ENCODE data around the gene KSR2. TPM values are rescaled to one million over a fixed set of nuclear protein-coding genes. Genes with fewer than 3 reads are reported as not detected.
A peak's percentile ranks its signal among the peaks of the same experiment; 100 is the strongest.
"Not testable (repeated sequence)": the region's sequence is repeated elsewhere in the genome, so short reads cannot be mapped to it uniquely, and the experiment has no call there.

Gene KSR2
- total RNA-seq, 1 experiment from 2014 or later: 0.02 TPM

DNA sequence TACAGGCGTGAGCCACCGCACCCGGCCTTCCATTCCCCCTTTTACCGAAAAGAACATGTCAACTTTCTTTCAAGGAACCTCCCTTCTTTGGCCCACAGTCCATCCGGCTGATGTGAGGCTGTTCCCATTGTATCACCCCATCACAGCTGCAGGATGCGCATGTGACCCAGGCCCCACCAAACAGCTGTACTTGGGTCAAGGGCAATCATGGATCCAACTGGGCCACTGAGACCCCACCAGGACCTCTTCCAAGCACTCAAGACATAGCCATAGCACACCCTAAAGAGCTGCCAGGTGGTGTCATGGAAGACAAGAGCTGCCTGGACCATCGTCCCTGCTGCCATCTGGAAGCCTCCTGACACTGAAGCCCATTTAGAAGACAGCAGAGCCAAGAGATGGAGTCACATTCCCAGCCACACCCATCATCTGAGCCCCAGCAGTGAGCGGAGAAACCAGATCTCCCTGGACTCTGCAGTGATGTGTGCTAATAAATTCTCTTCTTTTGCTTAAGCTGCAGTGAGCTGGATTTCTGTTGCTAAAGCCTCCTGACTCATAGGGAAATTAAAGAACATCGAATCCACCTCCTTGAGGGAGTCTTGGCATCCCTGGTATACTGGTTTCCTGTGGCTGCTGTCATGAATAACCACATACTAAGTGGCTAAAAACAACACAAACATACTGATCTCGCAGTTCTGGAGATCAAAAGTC is 105.6 kb downstream of the KSR2 start:
- Mint-ChIP-seq H3K36me3 (ENCODE audit: insufficient read depth, unreplicated experiment) (no peaks in the 10 kb centered on the region), H3K27ac (ENCODE audit: low read depth, unreplicated experiment) (no peak overlapping the region), H3K27me3 (ENCODE audit: insufficient read depth, unreplicated experiment) (no peaks in the 10 kb centered on the region), H3K9me3 (ENCODE audit: unreplicated experiment) (no peaks in the 10 kb centered on the region), H3K4me1 (ENCODE audit: insufficient read depth, unreplicated experiment) (no peaks in the 10 kb centered on the region), H3K4me3 (ENCODE audit: unreplicated experiment) (no peak overlapping the region)
- intact Hi-C loops (cut with micrococcal nuclease): no loop called here
- POLR2A ChIA-PET: no interaction called here
- no TSS peak for BruUV-seq (replicated peaks)
- TF ChIP-seq, protein P1, sequence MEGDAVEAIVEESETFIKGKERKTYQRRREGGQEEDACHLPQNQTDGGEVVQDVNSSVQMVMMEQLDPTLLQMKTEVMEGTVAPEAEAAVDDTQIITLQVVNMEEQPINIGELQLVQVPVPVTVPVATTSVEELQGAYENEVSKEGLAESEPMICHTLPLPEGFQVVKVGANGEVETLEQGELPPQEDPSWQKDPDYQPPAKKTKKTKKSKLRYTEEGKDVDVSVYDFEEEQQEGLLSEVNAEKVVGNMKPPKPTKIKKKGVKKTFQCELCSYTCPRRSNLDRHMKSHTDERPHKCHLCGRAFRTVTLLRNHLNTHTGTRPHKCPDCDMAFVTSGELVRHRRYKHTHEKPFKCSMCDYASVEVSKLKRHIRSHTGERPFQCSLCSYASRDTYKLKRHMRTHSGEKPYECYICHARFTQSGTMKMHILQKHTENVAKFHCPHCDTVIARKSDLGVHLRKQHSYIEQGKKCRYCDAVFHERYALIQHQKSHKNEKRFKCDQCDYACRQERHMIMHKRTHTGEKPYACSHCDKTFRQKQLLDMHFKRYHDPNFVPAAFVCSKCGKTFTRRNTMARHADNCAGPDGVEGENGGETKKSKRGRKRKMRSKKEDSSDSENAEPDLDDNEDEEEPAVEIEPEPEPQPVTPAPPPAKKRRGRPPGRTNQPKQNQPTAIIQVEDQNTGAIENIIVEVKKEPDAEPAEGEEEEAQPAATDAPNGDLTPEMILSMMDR (IDR thresholded peaks at IDR 0.05; ENCODE audit: unreplicated experiment): no peak
- CTCF ChIA-PET: interaction anchor here (0.6 to 2.7 kb wide), 3 partner anchors 11 to 14 kb away, joined by 3 to 12 read pairs (median 4); no protein-coding TSS in a partner anchor
- peak; percentile 67 for DNase-seq (ENCODE audit: unreplicated experiment)

DNA sequence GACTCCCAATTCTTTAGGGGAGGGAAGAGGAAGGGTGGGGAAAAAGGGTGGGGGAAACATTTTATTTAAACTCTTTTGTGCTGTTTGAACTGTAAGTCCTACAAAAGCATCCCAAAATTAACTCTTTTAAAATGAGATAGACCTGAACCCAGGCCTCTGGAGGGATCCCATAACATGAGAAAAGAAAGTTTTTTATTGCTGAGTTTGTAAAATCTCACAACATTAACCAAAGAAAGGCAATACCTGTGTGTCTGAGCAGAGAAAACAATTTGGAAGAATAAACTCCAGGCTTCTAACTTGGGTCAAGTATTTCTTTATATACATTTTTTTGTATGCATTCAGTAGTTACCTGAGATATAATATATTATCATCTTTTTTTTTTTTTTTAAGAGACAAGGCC is 107.1 kb downstream of the KSR2 start:
- Mint-ChIP-seq H3K36me3 (ENCODE audit: insufficient read depth, unreplicated experiment) (no peaks in the 10 kb centered on the region), H3K4me1 (ENCODE audit: insufficient read depth, unreplicated experiment) (no peaks in the 10 kb centered on the region), H3K27ac (ENCODE audit: low read depth, unreplicated experiment) (no peak overlapping the region), H3K4me3 (ENCODE audit: unreplicated experiment) (no peak overlapping the region), H3K9me3 (ENCODE audit: unreplicated experiment) (no peaks in the 10 kb centered on the region), H3K27me3 (ENCODE audit: insufficient read depth, unreplicated experiment) (no peaks in the 10 kb centered on the region)
- intact Hi-C loops (cut with micrococcal nuclease): no loop called here
- BruUV-seq (replicated peaks): no TSS peak
- ChIA-PET CTCF (no interaction called here), POLR2A (no interaction called here)
- TF ChIP-seq, protein P1 (IDR thresholded peaks at IDR 0.05; ENCODE audit: unreplicated experiment): no peak
- DNase-seq (ENCODE audit: unreplicated experiment): no peak

DNA sequence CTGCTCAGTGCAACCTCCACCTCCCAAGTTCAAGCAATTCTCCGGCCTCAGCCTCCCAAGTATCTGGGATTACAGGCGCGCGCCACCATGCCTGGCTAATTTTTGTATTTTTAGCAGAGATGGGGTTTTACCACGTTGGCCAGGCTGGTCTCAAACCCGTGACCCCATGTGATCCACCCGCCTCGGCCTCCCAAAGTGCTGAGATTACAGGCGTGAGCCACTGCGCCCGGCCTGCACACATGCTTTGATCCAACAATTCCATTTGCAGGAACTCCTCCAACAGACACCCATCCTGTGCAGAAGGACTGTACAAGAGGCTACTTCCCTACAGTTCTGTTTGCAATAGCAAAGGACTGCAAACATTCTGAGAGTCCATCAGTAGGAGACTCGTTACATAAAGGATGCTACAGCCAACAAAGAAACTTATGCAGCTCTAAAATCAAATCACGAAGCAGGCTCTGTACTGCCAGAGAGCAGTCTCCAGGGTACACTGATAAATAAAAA is 108.0 kb downstream of the KSR2 start:
- H3K4me1 Mint-ChIP-seq (ENCODE audit: insufficient read depth, unreplicated experiment); POLR2A ChIA-PET; H3K9me3 Mint-ChIP-seq (ENCODE audit: unreplicated experiment); intact Hi-C loops (cut with micrococcal nuclease); H3K27ac Mint-ChIP-seq (ENCODE audit: low read depth, unreplicated experiment); DNase-seq (ENCODE audit: unreplicated experiment); BruUV-seq (replicated peaks); H3K27me3 Mint-ChIP-seq (ENCODE audit: insufficient read depth, unreplicated experiment); H3K4me3 Mint-ChIP-seq (ENCODE audit: unreplicated experiment); H3K36me3 Mint-ChIP-seq (ENCODE audit: insufficient read depth, unreplicated experiment): not testable (repeated sequence)
- CTCF ChIA-PET: interaction anchor here (0.7 kb wide), 3 partner anchors 14 to 626 kb away, joined by 3 to 5 read pairs (median 3); no protein-coding TSS in a partner anchor

DNA sequence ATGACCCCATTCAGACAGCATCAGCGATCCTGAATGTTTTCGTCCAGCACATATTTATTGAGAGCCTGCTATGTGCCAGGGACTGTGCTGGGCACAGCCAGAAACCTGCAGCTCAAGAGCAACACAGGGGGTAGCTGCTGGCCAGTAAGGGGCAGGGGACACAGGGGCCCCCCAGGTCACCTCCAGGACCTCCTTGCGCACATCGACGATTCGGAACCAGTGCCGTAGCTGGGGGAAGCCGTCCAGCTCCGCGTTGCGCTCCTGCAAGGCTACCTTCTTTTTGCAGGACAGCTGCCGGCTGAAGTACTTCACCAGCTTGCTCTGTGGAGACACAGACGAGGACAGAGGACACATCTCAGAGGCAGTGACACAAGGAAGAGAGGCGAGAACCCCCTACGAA is 108.7 kb downstream of the KSR2 start:
- Mint-ChIP-seq H3K4me3 (ENCODE audit: unreplicated experiment) (no peak overlapping the region), H3K36me3 (ENCODE audit: insufficient read depth, unreplicated experiment) (no peaks in the 10 kb centered on the region), H3K9me3 (ENCODE audit: unreplicated experiment) (no peaks in the 10 kb centered on the region), H3K4me1 (ENCODE audit: insufficient read depth, unreplicated experiment) (no peaks in the 10 kb centered on the region), H3K27me3 (ENCODE audit: insufficient read depth, unreplicated experiment) (no peaks in the 10 kb centered on the region), H3K27ac (ENCODE audit: low read depth, unreplicated experiment) (no peak overlapping the region)
- no TSS peak for BruUV-seq (replicated peaks)
- ChIA-PET POLR2A (no interaction called here), CTCF (interaction anchor here (0.7 to 3.5 kb wide), 4 partner anchors 11 to 625 kb away, joined by 3 to 21 read pairs (median 4); no protein-coding TSS in a partner anchor)
- DNase-seq (ENCODE audit: unreplicated experiment): no peak
- intact Hi-C loops (cut with micrococcal nuclease): no loop called here
- TF ChIP-seq, protein P1 (IDR thresholded peaks at IDR 0.05; ENCODE audit: unreplicated experiment): no peak

Measured in MCF 10A (cell line).